EL (cell line): ENCODE measurements around the gene CIDEC.

Experiments used
- DNase-seq: peaks from one replicate; pipeline ENCODE4 v3.0.0-alpha.2; 2016

CIDEC gene

GRCh38 chr3:9843715-9844438 is 36.2 kb downstream of the CIDEC start, which contains the start of gene RPUSD3:
Gene RPUSD3 (minus strand): TSS chr3:9844008. CDS start chr3:9843990, 18 bp downstream.
- DNase-seq = peak; percentile 94

- no peak for DNase-seq
Measured at GRCh38 chr3:9841015-9841414, 39.0 kb downstream of the CIDEC start.

GRCh38 chr3:9838856-9839255 is 41.2 kb downstream of the CIDEC start:
- DNase-seq = no peak

- no peak for DNase-seq
Measured at GRCh38 chr3:9837701-9838582, 42.1 kb downstream of the CIDEC start.

GRCh38 chr3:9834520-9835380 is 45.3 kb downstream of the CIDEC start:
- DNase-seq = no peak

- no peak for DNase-seq
Measured at GRCh38 chr3:9833078-9833477, 47.0 kb downstream of the CIDEC start.

- no peak for DNase-seq
Measured at GRCh38 chr3:9831253-9831652, 48.8 kb downstream of the CIDEC start.

GRCh38 chr3:9828801-9829755 is 51.0 kb downstream of the CIDEC start:
- no peak for DNase-seq

- peak; percentile 41 for DNase-seq
Measured at GRCh38 chr3:9826815-9827573, 53.1 kb downstream of the CIDEC start.

- no peak for DNase-seq
Measured at GRCh38 chr3:9825451-9826040, 54.5 kb downstream of the CIDEC start.

- DNase-seq = no peak
Measured at GRCh38 chr3:9820946-9821345, 59.1 kb downstream of the CIDEC start.

GRCh38 chr3:9820543-9820942 is 59.5 kb downstream of the CIDEC start:
- DNase-seq = no peak

GRCh38 chr3:9818666-9819335 is 61.3 kb downstream of the CIDEC start:
- no peak for DNase-seq

GRCh38 chr3:9817436-9817835 is 62.6 kb downstream of the CIDEC start:
- no peak for DNase-seq
